Measurements from ENCODE around the gene BLNK.

The BLNK gene

GRCh38 chr10:96261132-96261531 is 10.2 kb downstream of the BLNK start:
- Mint-ChIP-seq H3K9me3 (no peaks in the 10 kb centered on the region), H3K27ac (no peak overlapping the region), H3K36me3 (ENCODE audit: low read depth) (no peaks in the 10 kb centered on the region), H3K4me1 (peaks cover 6% of the 10 kb centered on the region), H3K27me3 (no peaks in the 10 kb centered on the region), H3K4me3 (no peak overlapping the region)
- DNase-seq (no peak), ATAC-seq (no peak)

GRCh38 chr10:96260014-96260413 is 11.4 kb downstream of the BLNK start:
- H3K36me3 Mint-ChIP-seq (ENCODE audit: low read depth) = no peaks in the 10 kb centered on the region
- no peak overlapping the region for H3K4me3 Mint-ChIP-seq
- no peak overlapping the region for H3K27ac Mint-ChIP-seq
- H3K4me1 Mint-ChIP-seq = peaks cover 4% of the 10 kb centered on the region
- ATAC-seq (no peak), DNase-seq (no peak)
- H3K9me3 Mint-ChIP-seq = no peaks in the 10 kb centered on the region
- H3K27me3 Mint-ChIP-seq = no peaks in the 10 kb centered on the region

- Mint-ChIP-seq H3K4me1 (peaks cover 4% of the 10 kb centered on the region), H3K27ac (no peak overlapping the region), H3K4me3 (no peak overlapping the region), H3K9me3 (no peaks in the 10 kb centered on the region), H3K27me3 (no peaks in the 10 kb centered on the region), H3K36me3 (ENCODE audit: low read depth) (no peaks in the 10 kb centered on the region)
- ATAC-seq = no peak
- no peak for DNase-seq
Observed at GRCh38 chr10:96259150-96259549, 12.2 kb downstream of the BLNK start.

- Mint-ChIP-seq H3K4me1 (peaks cover 4% of the 10 kb centered on the region), H3K4me3 (no peak overlapping the region), H3K36me3 (ENCODE audit: low read depth) (no peaks in the 10 kb centered on the region), H3K9me3 (no peaks in the 10 kb centered on the region), H3K27me3 (no peaks in the 10 kb centered on the region), H3K27ac (no peak overlapping the region)
- ATAC-seq (no peak), DNase-seq (no peak)
Observed at GRCh38 chr10:96257944-96258343, 13.4 kb downstream of the BLNK start.

- peaks cover 4% of the 10 kb centered on the region for H3K4me1 Mint-ChIP-seq
- H3K27me3 Mint-ChIP-seq = no peaks in the 10 kb centered on the region
- no peak overlapping the region for H3K4me3 Mint-ChIP-seq
- H3K9me3 Mint-ChIP-seq = no peaks in the 10 kb centered on the region
- DNase-seq = no peak
- ATAC-seq = no peak
- H3K36me3 Mint-ChIP-seq (ENCODE audit: low read depth) = no peaks in the 10 kb centered on the region
- no peak overlapping the region for H3K27ac Mint-ChIP-seq
Observed at GRCh38 chr10:96255549-96256333, 15.6 kb downstream of the BLNK start.

- no peaks in the 10 kb centered on the region for H3K27me3 Mint-ChIP-seq
- DNase-seq = no peak
- no peak overlapping the region for H3K27ac Mint-ChIP-seq
- H3K36me3 Mint-ChIP-seq (ENCODE audit: low read depth) = no peaks in the 10 kb centered on the region
- no peaks in the 10 kb centered on the region for H3K9me3 Mint-ChIP-seq
- no peak overlapping the region for H3K4me3 Mint-ChIP-seq
- H3K4me1 Mint-ChIP-seq = peaks cover under 1% of the 10 kb centered on the region
- no peak for ATAC-seq
Observed at GRCh38 chr10:96254976-96255375, 16.4 kb downstream of the BLNK start.

- no peaks in the 10 kb centered on the region for H3K27me3 Mint-ChIP-seq
- H3K4me3 Mint-ChIP-seq = no peak overlapping the region
- no peaks in the 10 kb centered on the region for H3K4me1 Mint-ChIP-seq
- H3K9me3 Mint-ChIP-seq = no peaks in the 10 kb centered on the region
- no peak for ATAC-seq
- DNase-seq = no peak
- no peak overlapping the region for H3K27ac Mint-ChIP-seq
- no peaks in the 10 kb centered on the region for H3K36me3 Mint-ChIP-seq (ENCODE audit: low read depth)
Observed at GRCh38 chr10:96252730-96253129, 18.6 kb downstream of the BLNK start.

GRCh38 chr10:96250349-96250748 is 21.0 kb downstream of the BLNK start:
- no peak for DNase-seq
- no peaks in the 10 kb centered on the region for H3K27me3 Mint-ChIP-seq
- no peak overlapping the region for H3K4me3 Mint-ChIP-seq
- no peaks in the 10 kb centered on the region for H3K4me1 Mint-ChIP-seq
- H3K9me3 Mint-ChIP-seq = no peaks in the 10 kb centered on the region
- H3K27ac Mint-ChIP-seq = no peak overlapping the region
- H3K36me3 Mint-ChIP-seq (ENCODE audit: low read depth) = no peaks in the 10 kb centered on the region
- no peak for ATAC-seq

GRCh38 chr10:96249264-96249663 is 22.1 kb downstream of the BLNK start:
- H3K27me3 Mint-ChIP-seq = no peaks in the 10 kb centered on the region
- DNase-seq (no peak), ATAC-seq (no peak)
- H3K4me3 Mint-ChIP-seq = no peak overlapping the region
- peaks cover 2% of the 10 kb centered on the region for H3K4me1 Mint-ChIP-seq
- H3K36me3 Mint-ChIP-seq (ENCODE audit: low read depth) = no peaks in the 10 kb centered on the region
- no peak overlapping the region for H3K27ac Mint-ChIP-seq
- H3K9me3 Mint-ChIP-seq = no peaks in the 10 kb centered on the region

GRCh38 chr10:96244354-96244753 is 27.0 kb downstream of the BLNK start:
- DNase-seq = peak; percentile 29
- Mint-ChIP-seq H3K27me3 (no peaks in the 10 kb centered on the region), H3K4me1 (peaks cover 4% of the 10 kb centered on the region), H3K27ac (peak overlapping the region; percentile 33), H3K36me3 (ENCODE audit: low read depth) (no peaks in the 10 kb centered on the region), H3K4me3 (no peak overlapping the region), H3K9me3 (no peaks in the 10 kb centered on the region)
- peak; percentile 59 for ATAC-seq

GRCh38 chr10:96243296-96243695 is 28.1 kb downstream of the BLNK start:
- no peaks in the 10 kb centered on the region for H3K36me3 Mint-ChIP-seq (ENCODE audit: low read depth)
- no peak for ATAC-seq
- H3K4me1 Mint-ChIP-seq = peaks cover 6% of the 10 kb centered on the region
- no peak overlapping the region for H3K4me3 Mint-ChIP-seq
- no peak for DNase-seq
- no peaks in the 10 kb centered on the region for H3K9me3 Mint-ChIP-seq
- H3K27me3 Mint-ChIP-seq = no peaks in the 10 kb centered on the region
- H3K27ac Mint-ChIP-seq = no peak overlapping the region

GRCh38 chr10:96242822-96243221 is 28.5 kb downstream of the BLNK start:
- Mint-ChIP-seq H3K9me3 (no peaks in the 10 kb centered on the region), H3K36me3 (ENCODE audit: low read depth) (no peaks in the 10 kb centered on the region), H3K4me1 (peaks cover 6% of the 10 kb centered on the region), H3K27ac (no peak overlapping the region), H3K27me3 (no peaks in the 10 kb centered on the region), H3K4me3 (no peak overlapping the region)
- DNase-seq = no peak
- ATAC-seq = no peak

GRCh38 chr10:96238646-96239623 is 32.4 kb downstream of the BLNK start:
- peaks cover 6% of the 10 kb centered on the region for H3K4me1 Mint-ChIP-seq
- no peak for DNase-seq

GRCh38 chr10:96236876-96237275 is 34.5 kb downstream of the BLNK start:
- Mint-ChIP-seq H3K9me3 (no peaks in the 10 kb centered on the region), H3K4me3 (no peak overlapping the region), H3K27ac (no peak overlapping the region), H3K27me3 (no peaks in the 10 kb centered on the region), H3K36me3 (ENCODE audit: low read depth) (no peaks in the 10 kb centered on the region), H3K4me1 (peaks cover 6% of the 10 kb centered on the region)
- no peak for DNase-seq
- ATAC-seq = no peak

More at GRCh38 chr10:96238646-96239623, 32.4 kb downstream of the BLNK start:
- H3K27me3 Mint-ChIP-seq = no peaks in the 10 kb centered on the region
- H3K4me3 Mint-ChIP-seq = no peak overlapping the region
- no peaks in the 10 kb centered on the region for H3K36me3 Mint-ChIP-seq (ENCODE audit: low read depth)
- no peak overlapping the region for H3K27ac Mint-ChIP-seq
- no peaks in the 10 kb centered on the region for H3K9me3 Mint-ChIP-seq
- no peak for ATAC-seq

- Mint-ChIP-seq H3K9me3 (no peaks in the 10 kb centered on the region), H3K27me3 (no peaks in the 10 kb centered on the region), H3K4me1 (peaks cover 6% of the 10 kb centered on the region), H3K27ac (peak overlapping the region; percentile 28), H3K36me3 (ENCODE audit: low read depth) (no peaks in the 10 kb centered on the region), H3K4me3 (no peak overlapping the region)
- no peak for ATAC-seq
- DNase-seq = no peak
Observed at GRCh38 chr10:96236090-96236478, 35.3 kb downstream of the BLNK start.
